ENCODE data around the gene WDHD1.

GRCh38 chr14:55057919-55058318 lies 31.0 kb upstream of the WDHD1 start:
- TF ChIP-seq, protein P1, sequence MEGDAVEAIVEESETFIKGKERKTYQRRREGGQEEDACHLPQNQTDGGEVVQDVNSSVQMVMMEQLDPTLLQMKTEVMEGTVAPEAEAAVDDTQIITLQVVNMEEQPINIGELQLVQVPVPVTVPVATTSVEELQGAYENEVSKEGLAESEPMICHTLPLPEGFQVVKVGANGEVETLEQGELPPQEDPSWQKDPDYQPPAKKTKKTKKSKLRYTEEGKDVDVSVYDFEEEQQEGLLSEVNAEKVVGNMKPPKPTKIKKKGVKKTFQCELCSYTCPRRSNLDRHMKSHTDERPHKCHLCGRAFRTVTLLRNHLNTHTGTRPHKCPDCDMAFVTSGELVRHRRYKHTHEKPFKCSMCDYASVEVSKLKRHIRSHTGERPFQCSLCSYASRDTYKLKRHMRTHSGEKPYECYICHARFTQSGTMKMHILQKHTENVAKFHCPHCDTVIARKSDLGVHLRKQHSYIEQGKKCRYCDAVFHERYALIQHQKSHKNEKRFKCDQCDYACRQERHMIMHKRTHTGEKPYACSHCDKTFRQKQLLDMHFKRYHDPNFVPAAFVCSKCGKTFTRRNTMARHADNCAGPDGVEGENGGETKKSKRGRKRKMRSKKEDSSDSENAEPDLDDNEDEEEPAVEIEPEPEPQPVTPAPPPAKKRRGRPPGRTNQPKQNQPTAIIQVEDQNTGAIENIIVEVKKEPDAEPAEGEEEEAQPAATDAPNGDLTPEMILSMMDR (IDR thresholded peaks at IDR 0.05; ENCODE audit: low read length): no peak
- no peak for TF ChIP-seq EZH2 (optimal IDR thresholded peaks at IDR 0.05; ENCODE audit: low read depth, low read length)
- TF ChIP-seq EZH2phosphoT487 (IDR thresholded peaks at IDR 0.05; ENCODE audit: low read length): no peak
